Measurements from ENCODE around the gene OTUD3.

Gene OTUD3

GRCh38 chr1:19941206-19941568 lies 59.0 kb downstream of the OTUD3 start:
- H3K4me1 Mint-ChIP-seq (ENCODE audit: low read depth), result no peaks in the 10 kb centered on the region
- H3K36me3 Mint-ChIP-seq (ENCODE audit: low read depth), result no peaks in the 10 kb centered on the region
- H3K27me3 Mint-ChIP-seq (ENCODE audit: low read depth), result peaks cover 3% of the 10 kb centered on the region
- H3K27ac Mint-ChIP-seq, result no peak overlapping the region
- no peaks in the 10 kb centered on the region for H3K9me3 Mint-ChIP-seq
- no peak overlapping the region for H3K4me3 Mint-ChIP-seq

DNA sequence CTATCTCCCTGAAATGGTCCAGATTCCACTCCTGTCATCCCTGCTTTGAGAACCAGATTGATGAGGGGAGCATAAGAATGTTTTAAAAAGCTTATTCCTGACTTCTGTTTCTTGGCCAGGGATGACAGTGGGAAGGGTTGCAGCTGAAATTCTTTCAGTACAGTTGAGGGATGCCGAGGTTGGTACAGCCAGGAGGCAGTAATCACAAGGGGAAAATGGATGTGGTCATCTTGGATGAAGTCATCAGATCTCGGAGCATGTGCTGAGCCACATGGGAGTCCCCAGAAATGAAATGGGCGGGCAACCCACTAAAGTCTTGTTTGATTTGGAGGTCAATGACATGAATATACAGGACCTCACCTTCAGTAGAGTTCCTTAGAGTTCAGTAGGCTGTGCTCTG lies 59.9 kb downstream of the OTUD3 start:
- Mint-ChIP-seq H3K36me3 (ENCODE audit: low read depth) (no peaks in the 10 kb centered on the region), H3K9me3 (no peaks in the 10 kb centered on the region), H3K4me1 (ENCODE audit: low read depth) (no peaks in the 10 kb centered on the region), H3K4me3 (no peak overlapping the region), H3K27me3 (ENCODE audit: low read depth) (peaks cover 6% of the 10 kb centered on the region), H3K27ac (no peak overlapping the region)

GRCh38 chr1:19942657-19943056 lies 60.5 kb downstream of the OTUD3 start:
- H3K27ac Mint-ChIP-seq, result no peak overlapping the region
- no peaks in the 10 kb centered on the region for H3K36me3 Mint-ChIP-seq (ENCODE audit: low read depth)
- no peak overlapping the region for H3K4me3 Mint-ChIP-seq
- peaks cover 6% of the 10 kb centered on the region for H3K27me3 Mint-ChIP-seq (ENCODE audit: low read depth)
- no peaks in the 10 kb centered on the region for H3K9me3 Mint-ChIP-seq
- no peaks in the 10 kb centered on the region for H3K4me1 Mint-ChIP-seq (ENCODE audit: low read depth)

GRCh38 chr1:19945914-19946313 lies 63.7 kb downstream of the OTUD3 start:
- H3K4me3 Mint-ChIP-seq, result no peak overlapping the region
- no peaks in the 10 kb centered on the region for H3K9me3 Mint-ChIP-seq
- H3K36me3 Mint-ChIP-seq (ENCODE audit: low read depth), result no peaks in the 10 kb centered on the region
- peaks cover 6% of the 10 kb centered on the region for H3K27me3 Mint-ChIP-seq (ENCODE audit: low read depth)
- no peak overlapping the region for H3K27ac Mint-ChIP-seq
- no peaks in the 10 kb centered on the region for H3K4me1 Mint-ChIP-seq (ENCODE audit: low read depth)

DNA sequence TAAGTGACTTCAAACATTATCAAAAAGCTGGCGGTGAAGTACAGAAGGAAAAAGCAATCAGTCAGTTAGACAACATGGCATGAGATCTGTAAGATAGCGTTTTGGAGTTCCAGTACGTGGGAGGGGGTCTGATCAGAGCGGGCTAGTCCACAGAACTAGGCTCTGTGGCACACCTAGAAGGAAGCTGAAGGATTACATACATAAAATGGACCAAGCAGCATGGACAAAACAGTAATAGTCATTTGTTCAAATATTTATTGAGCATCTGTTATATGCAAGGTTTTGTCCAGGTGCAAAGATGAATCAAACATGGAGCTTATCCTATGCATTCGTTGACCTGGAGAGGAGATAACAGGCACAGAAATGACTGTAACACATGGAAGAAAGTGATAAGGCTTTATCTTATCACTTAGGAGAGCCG lies 64.1 kb downstream of the OTUD3 start:
- peaks cover 6% of the 10 kb centered on the region for H3K27me3 Mint-ChIP-seq (ENCODE audit: low read depth)
- H3K4me3 Mint-ChIP-seq, result no peak overlapping the region
- no peaks in the 10 kb centered on the region for H3K9me3 Mint-ChIP-seq
- H3K36me3 Mint-ChIP-seq (ENCODE audit: low read depth), result no peaks in the 10 kb centered on the region
- H3K4me1 Mint-ChIP-seq (ENCODE audit: low read depth), result no peaks in the 10 kb centered on the region
- no peak overlapping the region for H3K27ac Mint-ChIP-seq

- H3K4me3 Mint-ChIP-seq, result no peak overlapping the region
- H3K27me3 Mint-ChIP-seq (ENCODE audit: low read depth), result peaks cover 8% of the 10 kb centered on the region
- H3K4me1 Mint-ChIP-seq (ENCODE audit: low read depth), result no peaks in the 10 kb centered on the region
- no peaks in the 10 kb centered on the region for H3K9me3 Mint-ChIP-seq
- no peaks in the 10 kb centered on the region for H3K36me3 Mint-ChIP-seq (ENCODE audit: low read depth)
- no peak overlapping the region for H3K27ac Mint-ChIP-seq
These were observed 64.8 kb downstream of the OTUD3 start for GRCh38 chr1:19946971-19947370.

DNA sequence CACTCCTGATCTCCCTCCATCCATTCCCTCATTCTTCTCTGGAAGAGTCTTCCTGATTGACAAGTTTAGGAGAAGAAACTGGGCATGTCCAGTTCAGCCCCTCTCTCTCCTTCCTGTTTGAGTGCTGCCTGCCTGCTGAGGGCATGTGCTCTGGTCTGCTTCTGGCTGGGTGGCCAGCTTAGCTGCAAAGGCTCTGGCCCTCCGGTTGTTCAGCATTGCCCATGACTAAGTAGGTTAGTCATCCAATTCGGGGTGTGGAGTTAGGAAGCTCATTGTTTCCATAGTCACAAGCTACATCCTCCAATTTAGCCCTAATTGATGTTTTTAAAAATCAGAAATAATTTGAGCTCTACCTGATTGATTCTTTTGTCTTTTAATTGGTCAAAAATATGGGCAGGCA lies 66.8 kb downstream of the OTUD3 start:
- no peaks in the 10 kb centered on the region for H3K9me3 Mint-ChIP-seq
- peaks cover 14% of the 10 kb centered on the region for H3K27me3 Mint-ChIP-seq (ENCODE audit: low read depth)
- no peaks in the 10 kb centered on the region for H3K4me1 Mint-ChIP-seq (ENCODE audit: low read depth)
- no peak overlapping the region for H3K27ac Mint-ChIP-seq
- H3K36me3 Mint-ChIP-seq (ENCODE audit: low read depth), result no peaks in the 10 kb centered on the region
- H3K4me3 Mint-ChIP-seq, result no peak overlapping the region

DNA sequence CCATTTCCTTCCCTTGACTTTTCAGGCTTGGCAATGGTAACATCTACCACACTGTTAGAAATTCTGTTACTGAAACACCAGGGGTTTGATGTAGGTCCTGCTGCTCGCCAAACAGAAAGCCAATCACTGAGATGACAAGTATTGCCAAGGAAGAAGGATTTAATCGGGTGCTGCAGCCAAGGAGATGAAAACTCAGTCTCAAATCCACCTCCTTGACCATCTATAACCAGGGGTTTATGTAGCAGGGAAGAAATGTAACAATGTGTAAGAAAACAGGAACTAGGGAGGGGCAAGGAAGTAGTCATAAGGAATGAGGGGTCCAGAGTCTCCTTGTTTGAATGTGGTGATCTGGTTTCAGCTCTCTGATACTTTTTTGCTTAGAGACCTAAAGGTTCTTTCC lies 71.9 kb downstream of the OTUD3 start:
- Mint-ChIP-seq H3K36me3 (ENCODE audit: low read depth) (no peaks in the 10 kb centered on the region), H3K27me3 (ENCODE audit: low read depth) (peaks cover 23% of the 10 kb centered on the region), H3K9me3 (no peaks in the 10 kb centered on the region), H3K4me1 (ENCODE audit: low read depth) (no peaks in the 10 kb centered on the region), H3K4me3 (no peak overlapping the region), H3K27ac (no peak overlapping the region)

DNA sequence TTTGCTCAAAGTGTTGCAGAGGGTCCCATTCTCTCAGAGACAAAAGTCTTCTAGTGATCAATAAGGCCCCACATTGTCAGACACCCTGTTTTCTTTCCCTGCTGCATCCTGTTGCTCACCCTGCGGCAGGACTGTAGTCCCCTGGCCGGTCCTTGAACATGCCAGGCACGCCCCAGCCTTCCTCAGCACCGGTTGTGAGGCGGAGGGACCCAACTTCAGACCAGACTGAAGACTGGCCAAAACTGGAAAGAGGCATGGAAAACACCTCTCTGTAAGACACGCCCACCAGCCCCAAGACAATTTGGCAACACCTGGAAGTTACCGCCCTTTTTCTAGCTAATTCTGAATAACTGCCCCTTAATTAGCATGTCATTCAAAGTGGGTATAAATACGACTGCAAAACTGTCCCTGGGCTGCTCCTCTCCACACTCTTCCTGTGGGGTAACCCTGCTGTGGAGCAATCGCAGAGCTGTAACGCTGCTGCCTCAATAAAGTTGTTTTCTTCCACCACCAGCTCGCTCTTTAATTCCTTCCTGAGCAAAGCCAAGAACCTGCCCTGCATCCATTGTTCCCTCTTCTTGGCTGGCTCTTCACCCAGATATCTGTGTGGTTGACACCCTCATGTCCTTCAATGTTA lies 73.5 kb downstream of the OTUD3 start:
- H3K27ac Mint-ChIP-seq, result no peak overlapping the region
- no peaks in the 10 kb centered on the region for H3K9me3 Mint-ChIP-seq
- H3K27me3 Mint-ChIP-seq (ENCODE audit: low read depth), result peaks cover 23% of the 10 kb centered on the region
- H3K36me3 Mint-ChIP-seq (ENCODE audit: low read depth), result no peaks in the 10 kb centered on the region
- H3K4me3 Mint-ChIP-seq, result no peak overlapping the region
- no peaks in the 10 kb centered on the region for H3K4me1 Mint-ChIP-seq (ENCODE audit: low read depth)

DNA sequence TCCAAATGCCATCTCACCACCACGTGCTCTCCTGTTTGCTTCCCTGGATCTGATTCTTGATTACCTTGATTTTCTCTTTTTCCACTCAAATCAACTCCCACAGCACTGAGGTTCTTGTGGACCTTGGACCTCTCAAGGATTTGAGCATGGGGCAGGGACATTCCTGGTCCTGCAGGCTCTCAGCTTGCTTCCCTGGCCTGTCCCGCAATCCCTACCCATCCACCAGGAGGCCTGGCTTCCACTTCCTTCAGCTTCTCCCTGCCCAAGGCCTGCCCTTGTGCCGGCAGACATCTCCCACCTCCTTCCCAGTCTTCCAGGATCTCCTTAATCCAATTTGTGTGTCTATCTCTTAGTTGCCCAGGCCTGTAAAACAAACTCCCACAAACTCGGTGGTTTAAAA lies 75.6 kb downstream of the OTUD3 start:
- no peaks in the 10 kb centered on the region for H3K4me1 Mint-ChIP-seq (ENCODE audit: low read depth)
- H3K27me3 Mint-ChIP-seq (ENCODE audit: low read depth), result peaks cover 18% of the 10 kb centered on the region
- no peak overlapping the region for H3K4me3 Mint-ChIP-seq
- no peaks in the 10 kb centered on the region for H3K9me3 Mint-ChIP-seq
- no peak overlapping the region for H3K27ac Mint-ChIP-seq
- H3K36me3 Mint-ChIP-seq (ENCODE audit: low read depth), result no peaks in the 10 kb centered on the region

GRCh38 chr1:19960591-19960990 lies 78.4 kb downstream of the OTUD3 start:
- Mint-ChIP-seq H3K27me3 (ENCODE audit: low read depth) (peaks cover 24% of the 10 kb centered on the region), H3K9me3 (no peaks in the 10 kb centered on the region), H3K27ac (no peak overlapping the region)

More at GRCh38 chr1:19960591-19960990, 78.4 kb downstream of the OTUD3 start:
- H3K4me1 Mint-ChIP-seq (ENCODE audit: low read depth), result no peaks in the 10 kb centered on the region
- H3K36me3 Mint-ChIP-seq (ENCODE audit: low read depth), result no peaks in the 10 kb centered on the region
- H3K4me3 Mint-ChIP-seq, result no peak overlapping the region
